ENCODE measurements around the gene VCPKMT. TPM values are rescaled to one million over a fixed set of nuclear protein-coding genes. Genes with fewer than 3 reads are reported as not detected.
"Not testable (repeated sequence)": the region's sequence is repeated elsewhere in the genome, so short reads cannot be mapped to it uniquely, and the experiment has no call there.

VCPKMT gene
- total RNA-seq, 1 donor from 2014 or later, result 10.4 TPM

DNA sequence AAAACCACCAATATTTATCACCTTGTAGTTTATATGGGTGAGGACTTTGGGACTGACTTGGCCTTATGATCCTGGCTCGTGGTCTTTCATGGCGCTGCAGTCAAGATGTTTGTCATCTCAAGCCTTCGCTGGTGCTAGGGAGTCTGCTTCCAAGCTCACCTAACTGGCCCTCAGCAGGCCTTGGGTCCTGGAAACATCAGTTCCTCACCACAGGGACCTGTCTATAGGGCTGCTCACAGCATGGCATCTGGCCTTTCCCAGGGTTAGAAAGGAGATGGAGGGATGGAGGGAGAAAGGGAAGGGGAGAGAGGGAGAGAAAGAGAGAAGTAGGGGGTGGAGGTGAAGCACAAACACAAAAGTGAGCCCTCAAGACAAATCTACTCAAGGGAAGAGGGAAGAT lies 31.7 kb downstream of the VCPKMT start:
- H3K27me3 Mint-ChIP-seq (ENCODE audit: low read depth), result no peaks in the 10 kb centered on the region
- H3K9me3 Mint-ChIP-seq (ENCODE audit: low read depth), result no peaks in the 10 kb centered on the region
- TF ChIP-seq, protein P1, sequence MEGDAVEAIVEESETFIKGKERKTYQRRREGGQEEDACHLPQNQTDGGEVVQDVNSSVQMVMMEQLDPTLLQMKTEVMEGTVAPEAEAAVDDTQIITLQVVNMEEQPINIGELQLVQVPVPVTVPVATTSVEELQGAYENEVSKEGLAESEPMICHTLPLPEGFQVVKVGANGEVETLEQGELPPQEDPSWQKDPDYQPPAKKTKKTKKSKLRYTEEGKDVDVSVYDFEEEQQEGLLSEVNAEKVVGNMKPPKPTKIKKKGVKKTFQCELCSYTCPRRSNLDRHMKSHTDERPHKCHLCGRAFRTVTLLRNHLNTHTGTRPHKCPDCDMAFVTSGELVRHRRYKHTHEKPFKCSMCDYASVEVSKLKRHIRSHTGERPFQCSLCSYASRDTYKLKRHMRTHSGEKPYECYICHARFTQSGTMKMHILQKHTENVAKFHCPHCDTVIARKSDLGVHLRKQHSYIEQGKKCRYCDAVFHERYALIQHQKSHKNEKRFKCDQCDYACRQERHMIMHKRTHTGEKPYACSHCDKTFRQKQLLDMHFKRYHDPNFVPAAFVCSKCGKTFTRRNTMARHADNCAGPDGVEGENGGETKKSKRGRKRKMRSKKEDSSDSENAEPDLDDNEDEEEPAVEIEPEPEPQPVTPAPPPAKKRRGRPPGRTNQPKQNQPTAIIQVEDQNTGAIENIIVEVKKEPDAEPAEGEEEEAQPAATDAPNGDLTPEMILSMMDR (IDR thresholded peaks at IDR 0.05), result no peak
- H3K4me3 Mint-ChIP-seq (ENCODE audit: unreplicated experiment), result no peak overlapping the region
- peak overlapping the region; percentile 5 for H3K27ac Mint-ChIP-seq (ENCODE audit: unreplicated experiment)
- peaks cover 2% of the 10 kb centered on the region for H3K36me3 Mint-ChIP-seq (ENCODE audit: low read depth)
- no peak for DNase-seq (ENCODE audit: low spot score)
- H3K4me1 Mint-ChIP-seq (ENCODE audit: low read depth), result peaks cover 21% of the 10 kb centered on the region

DNA sequence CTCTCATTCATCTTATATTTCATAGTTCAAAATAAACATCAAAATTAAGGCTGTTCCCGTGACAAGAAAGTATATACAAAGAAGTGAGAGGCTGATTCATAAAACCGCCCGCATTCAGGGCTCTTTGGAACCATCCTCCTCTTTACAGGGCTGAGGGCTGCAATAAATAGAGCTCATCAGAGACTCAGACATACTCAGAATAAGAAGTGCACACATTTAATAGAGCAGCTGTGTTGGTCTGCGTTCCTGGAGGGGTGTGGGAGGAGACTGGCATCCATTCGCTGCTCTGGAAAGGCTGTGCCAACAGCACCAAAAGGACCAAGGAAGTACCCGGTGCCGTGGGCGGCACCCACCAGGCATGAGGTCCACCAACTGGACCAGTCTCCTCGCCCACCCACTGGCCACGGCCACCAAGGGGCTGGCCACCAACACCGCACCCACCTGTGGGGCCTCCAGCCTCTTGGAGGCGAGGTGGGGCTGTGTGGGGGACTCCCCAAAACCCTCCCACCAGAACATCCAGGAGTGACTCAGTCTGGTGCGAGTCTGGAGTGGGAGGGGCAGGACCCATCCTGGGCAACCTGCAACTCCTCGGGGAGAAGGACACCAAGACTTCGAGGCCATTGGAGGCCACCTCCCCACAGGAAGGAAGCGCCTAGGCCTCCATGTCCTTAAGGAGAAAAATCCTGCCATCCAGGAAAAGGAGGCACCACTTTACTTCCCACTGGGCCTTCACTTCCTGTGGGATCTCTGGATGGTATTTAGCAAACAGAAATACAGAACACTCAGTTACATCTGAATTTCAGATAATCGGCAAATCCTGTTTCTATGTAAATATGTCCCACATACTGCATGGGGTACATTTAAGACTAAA lies 32.7 kb downstream of the VCPKMT start:
- peaks cover 2% of the 10 kb centered on the region for H3K36me3 Mint-ChIP-seq (ENCODE audit: low read depth)
- H3K9me3 Mint-ChIP-seq (ENCODE audit: low read depth), result no peaks in the 10 kb centered on the region
- no peak overlapping the region for H3K4me3 Mint-ChIP-seq (ENCODE audit: unreplicated experiment)
- TF ChIP-seq, protein P1 (IDR thresholded peaks at IDR 0.05), result no peak
- peaks cover 21% of the 10 kb centered on the region for H3K4me1 Mint-ChIP-seq (ENCODE audit: low read depth)
- H3K27me3 Mint-ChIP-seq (ENCODE audit: low read depth), result no peaks in the 10 kb centered on the region
- no peak overlapping the region for H3K27ac Mint-ChIP-seq (ENCODE audit: unreplicated experiment)
- DNase-seq (ENCODE audit: low spot score), result no peak

DNA sequence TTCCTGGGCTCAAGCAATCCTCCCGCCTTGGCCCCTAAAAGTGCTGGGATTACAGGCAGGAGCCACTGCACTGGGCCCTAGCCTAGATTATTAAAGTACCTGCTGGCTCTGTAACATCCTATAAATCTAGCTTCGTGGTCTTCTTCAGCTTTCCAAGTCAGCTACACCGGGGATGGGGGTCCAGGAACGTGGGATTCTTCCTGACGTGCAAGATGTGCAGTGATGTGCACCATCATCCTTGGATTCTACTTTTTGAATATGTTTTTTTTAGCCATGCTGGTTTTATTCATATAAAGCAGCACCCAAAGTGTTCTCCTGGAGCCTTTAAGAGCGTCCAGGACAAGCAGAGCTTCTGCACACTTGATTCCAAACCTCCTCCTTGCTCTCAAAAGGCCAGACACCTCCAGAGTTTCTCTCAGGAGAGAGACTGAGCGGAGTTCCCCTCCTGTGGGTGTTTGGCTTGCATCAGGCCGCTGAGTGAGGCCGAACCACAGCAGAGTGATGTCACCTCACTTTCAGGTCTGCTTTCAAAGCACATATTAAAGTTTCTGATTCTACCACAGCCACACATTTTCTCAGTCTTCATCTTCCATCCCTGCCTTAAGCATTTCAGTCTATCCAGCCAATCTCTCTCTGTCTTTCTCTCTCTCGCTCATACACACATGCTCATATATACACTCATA lies 33.4 kb downstream of the VCPKMT start:
- TF ChIP-seq, protein P1 (IDR thresholded peaks at IDR 0.05), result no peak
- Mint-ChIP-seq H3K9me3 (ENCODE audit: low read depth) (no peaks in the 10 kb centered on the region), H3K27me3 (ENCODE audit: low read depth) (no peaks in the 10 kb centered on the region), H3K4me3 (ENCODE audit: unreplicated experiment) (no peak overlapping the region), H3K4me1 (ENCODE audit: low read depth) (peaks cover 21% of the 10 kb centered on the region), H3K36me3 (ENCODE audit: low read depth) (peaks cover 2% of the 10 kb centered on the region), H3K27ac (ENCODE audit: unreplicated experiment) (no peak overlapping the region)
- no peak for DNase-seq (ENCODE audit: low spot score)

DNA sequence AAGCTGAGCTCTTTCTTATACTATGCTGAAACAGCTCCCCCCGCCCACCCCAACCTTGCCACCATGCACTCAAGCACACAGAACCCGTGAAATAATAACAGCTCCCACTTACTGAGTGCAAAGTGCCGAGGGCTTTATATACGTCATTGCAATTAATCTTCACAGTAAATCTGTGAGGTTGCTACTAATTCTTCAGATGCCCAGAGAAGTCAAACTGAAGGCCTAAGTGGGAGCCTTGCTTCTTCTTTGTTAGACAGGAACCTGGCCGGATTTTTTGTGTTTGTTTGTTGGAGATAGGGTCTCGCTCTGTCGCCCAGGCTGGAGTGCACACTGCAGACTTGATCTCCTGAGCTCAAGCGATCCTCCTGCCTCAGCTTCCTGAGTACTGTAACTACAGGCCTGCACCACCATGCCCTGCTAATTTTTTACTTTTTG lies 34.0 kb downstream of the VCPKMT start:
- no peak overlapping the region for H3K4me3 Mint-ChIP-seq (ENCODE audit: unreplicated experiment)
- H3K27ac Mint-ChIP-seq (ENCODE audit: unreplicated experiment), result no peak overlapping the region
- H3K9me3 Mint-ChIP-seq (ENCODE audit: low read depth), result no peaks in the 10 kb centered on the region
- H3K36me3 Mint-ChIP-seq (ENCODE audit: low read depth), result peaks cover 2% of the 10 kb centered on the region
- no peak for DNase-seq (ENCODE audit: low spot score)
- TF ChIP-seq, protein P1 (IDR thresholded peaks at IDR 0.05), result no peak
- no peaks in the 10 kb centered on the region for H3K27me3 Mint-ChIP-seq (ENCODE audit: low read depth)
- peaks cover 21% of the 10 kb centered on the region for H3K4me1 Mint-ChIP-seq (ENCODE audit: low read depth)

DNA sequence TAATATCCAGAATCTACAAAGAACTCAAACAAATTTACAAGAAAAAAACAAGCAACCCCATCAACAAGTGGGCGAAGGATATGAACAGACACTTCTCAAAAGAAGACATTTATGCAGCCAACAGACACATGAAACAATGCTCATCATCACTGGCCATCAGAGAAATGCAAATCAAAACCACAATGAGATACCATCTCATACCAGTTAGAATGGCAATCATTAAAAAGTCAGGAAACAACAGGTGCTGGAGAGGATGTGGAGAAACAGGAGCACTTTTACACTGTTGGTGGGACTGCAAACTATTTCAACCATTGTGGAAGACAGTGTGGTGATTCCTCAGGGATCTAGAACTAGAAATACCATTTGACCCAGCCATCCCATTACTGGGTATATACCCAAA lies 37.3 kb downstream of the VCPKMT start:
- H3K27ac Mint-ChIP-seq (ENCODE audit: unreplicated experiment); H3K27me3 Mint-ChIP-seq (ENCODE audit: low read depth); H3K4me1 Mint-ChIP-seq (ENCODE audit: low read depth); DNase-seq (ENCODE audit: low spot score); H3K36me3 Mint-ChIP-seq (ENCODE audit: low read depth); H3K4me3 Mint-ChIP-seq (ENCODE audit: unreplicated experiment); H3K9me3 Mint-ChIP-seq (ENCODE audit: low read depth): not testable (repeated sequence)

DNA sequence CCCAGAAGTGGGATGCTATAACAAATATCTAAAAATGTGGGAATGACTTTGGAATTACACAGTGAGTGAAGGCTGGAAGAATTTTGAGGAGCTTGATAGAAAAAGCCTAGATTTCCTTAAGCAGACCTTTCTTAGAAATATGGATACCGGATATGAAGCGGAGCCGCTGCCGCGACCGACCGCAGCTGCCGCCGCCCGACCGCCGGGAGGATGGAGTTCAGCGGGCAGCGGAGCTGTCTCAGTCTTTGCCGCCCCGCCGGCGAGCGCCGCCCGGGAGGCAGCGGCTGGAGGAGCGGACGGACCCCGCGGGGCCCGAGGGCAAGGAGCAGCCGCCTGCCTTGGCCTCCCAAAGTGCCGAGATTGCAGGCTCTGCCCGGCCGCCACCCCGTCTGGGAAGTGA lies 42.7 kb downstream of the VCPKMT start:
- H3K27me3 Mint-ChIP-seq (ENCODE audit: low read depth); H3K9me3 Mint-ChIP-seq (ENCODE audit: low read depth); H3K4me1 Mint-ChIP-seq (ENCODE audit: low read depth); H3K27ac Mint-ChIP-seq (ENCODE audit: unreplicated experiment); H3K4me3 Mint-ChIP-seq (ENCODE audit: unreplicated experiment); H3K36me3 Mint-ChIP-seq (ENCODE audit: low read depth); DNase-seq (ENCODE audit: low spot score): not testable (repeated sequence)

Measured in chondrocyte (in vitro differentiated cells).